Transverse colon (tissue), 4 donors: ENCODE data around the gene MYO1B. TPM values are rescaled to one million over a fixed set of nuclear protein-coding genes. Genes with fewer than 3 reads are reported as not detected.

ENCODE experiments used
- DNase-seq: peaks from one replicate; pipeline ENCODE4 v3.0.0-alpha.2; 2019
- H3K27ac ChIP-seq, 4 donors: fragments of 200-600 bp; sonication (generic); 2 replicates each; pipeline ENCODE4 v1.5.1; 2016 to 2018; ENCODE audit warnings: inconsistent platforms in 4 of 4
- H3K27me3 ChIP-seq: fragments of 200-600 bp; sonication (generic); 2 replicates; pipeline ENCODE4 v1.5.1; 2017; ENCODE audit warnings: inconsistent platforms
- H3K36me3 ChIP-seq, 4 donors: fragments of 200-600 bp; sonication (generic); 2 replicates each; pipeline ENCODE4 v1.5.1; 2017 to 2019; ENCODE audit warnings: inconsistent platforms in 4 of 4
- H3K4me1 ChIP-seq, 4 donors: fragments of 200-600 bp; sonication (generic); 2 replicates each; pipeline ENCODE4 v1.5.1; 2017 to 2020; ENCODE audit warnings: inconsistent platforms in 4 of 4
- H3K4me3 ChIP-seq, 4 donors: fragments of 200-600 bp; sonication (generic); 1 replicate in 1 of 4; 2 replicates in 3 of 4; pipeline versions ENCODE4 v1.5.1 to v1.6.1; 2017 to 2019; ENCODE audit warnings: inconsistent platforms in 4 of 4
- H3K9me3 ChIP-seq, 2 donors: fragments of 200-600 bp; sonication (generic); 2 replicates each; pipeline ENCODE4 v1.5.1; 2017 to 2019; ENCODE audit warnings: inconsistent platforms in 2 of 2
- EP300 ChIP-seq: sonication (generic); formaldehyde crosslinking; IDR thresholded peaks from one replicate; pipeline ENCODE4 v1.6.1; 2017; ENCODE audit warnings: antibody characterized with exemption, low read depth
- POLR2A ChIP-seq: fragments of 450-650 bp; IDR thresholded peaks from one replicate; pipeline ENCODE4 v1.6.1; 2016; ENCODE audit warnings: antibody characterized with exemption, mild to moderate bottlenecking, moderate library complexity
- POLR2AphosphoS5 ChIP-seq, 3 donors: sonication (generic); formaldehyde crosslinking; IDR thresholded peaks; one replicate each; pipeline ENCODE4 v1.6.1; 2016; ENCODE audit warnings: antibody characterized with exemption in 3 of 3
- WGBS, 2 donors: methylation state at CpG; one replicate each; pipeline ENCODE4 v1.1.5; 2018; ENCODE audit warnings: low coverage in 1 of 2; 5-methylcytosine and 5-hydroxymethylcytosine counted together
- in situ Hi-C, 4 donors: fragments of 200-750 bp; cut with MboI; loops; one replicate each; pipeline versions ENCODE4 v1.15.0 to v1.15.1; 2017; ENCODE audit warnings: low sequenced_read_pairs in 3 of 4, low pct_ligation_motif_present in 1 of 4, low pct_unique_long_range_greater_than_20kb in 1 of 4
- intact Hi-C: fragments of 100-400 bp; cut with DNase I; formaldehyde crosslinking; loops from one replicate; pipeline ENCODE4 v1.15.1; 2023; ENCODE audit warnings: low total_unique reads
- total RNA-seq, 4 donors: library from RNA; depleted of rRNA; stranded (reverse); fragments of >200 nt; gene quantifications; one replicate each; pipeline ENCODE4 v1.1.0, GENCODE V29; 2016
- TF ChIP-seq, protein P1 (sequence below), 5 experiments: fragments of 200-600 bp in 3 of 5; fragments of 450-650 bp in 2 of 5; sonication (generic) in 3 of 5; IDR thresholded peaks; 1 replicate in 2 of 5; 2 replicates in 3 of 5; pipeline ENCODE4 v1.5.1; 2016 to 2017; ENCODE audit warnings: antibody characterized with exemption in 5 of 5, inconsistent platforms in 3 of 5, mild to moderate bottlenecking in 2 of 5, moderate library complexity in 1 of 5

MYO1B gene
- total RNA-seq, result 10 to 100 TPM; 17.9 to 37.0 (median 35.0) TPM

DNA sequence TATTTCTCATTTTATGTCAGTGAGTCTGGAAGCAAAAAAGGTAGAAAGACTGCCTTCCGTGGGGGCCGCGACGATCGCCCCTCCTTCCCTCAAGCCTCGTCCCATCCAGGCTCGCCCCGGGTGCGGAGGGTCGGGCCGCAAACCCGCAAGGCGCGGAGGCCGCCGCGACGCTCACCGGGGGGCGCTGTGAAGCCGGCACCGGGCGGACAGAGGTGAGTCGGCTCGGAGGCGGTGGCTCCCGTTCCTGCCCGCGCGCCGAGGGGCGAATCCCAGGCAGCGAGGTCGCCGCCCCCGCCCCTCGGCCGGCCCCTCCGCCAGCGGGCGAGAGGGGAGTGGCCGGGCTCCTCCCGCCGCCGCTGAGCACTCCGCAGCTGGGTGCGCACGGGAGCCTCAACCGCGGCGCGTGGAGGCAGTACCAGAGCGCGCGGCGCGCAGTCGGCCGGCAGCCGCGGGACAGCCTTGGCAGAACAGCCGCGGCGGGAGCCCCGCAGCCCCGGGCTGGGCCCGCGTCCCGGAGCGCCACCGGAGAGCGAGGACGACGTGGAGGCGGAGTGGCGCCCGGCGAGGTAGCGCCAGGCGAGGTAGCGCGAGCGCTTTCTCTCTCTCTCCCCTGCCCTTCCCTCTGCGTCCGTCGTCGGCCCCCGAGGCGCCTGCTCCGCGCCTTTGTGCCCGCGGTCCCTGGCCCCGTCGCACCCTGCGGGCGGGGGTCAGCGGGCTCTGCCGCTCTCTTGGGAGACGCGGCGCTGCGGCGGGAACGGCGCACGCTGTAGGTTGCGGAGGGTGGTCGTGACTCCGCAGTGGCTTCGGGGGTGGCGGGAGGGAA, at the start of gene MYO1B:
TSS of gene MYO1B (plus strand) at position 359 of the 823 bp plus-strand sequence. CDS start 31,492 bp downstream, outside the sequence.
- peak within 1 kb of the TSS; percentile 75 to 87 (median 82) for H3K27ac ChIP-seq
- DNase-seq, result peak; percentile 82
- in situ Hi-C loops, result no loop called here
- intact Hi-C loops, result no loop called here
- H3K4me3 ChIP-seq, result peak within 1 kb of the TSS; percentile 58 to 81 (median 73)
- H3K9me3 ChIP-seq, result no peaks in the 10 kb centered on the region
- peaks cover 0 to 22% (median 2%) of the 10 kb centered on the region in 4 donors for H3K4me1 ChIP-seq
- TF ChIP-seq POLR2AphosphoS5 (IDR thresholded peaks at IDR 0.05) (peak; percentile 27 to 74 (median 50)), POLR2A (peak; percentile 31), EP300 (no peak)
- TF ChIP-seq, protein P1, sequence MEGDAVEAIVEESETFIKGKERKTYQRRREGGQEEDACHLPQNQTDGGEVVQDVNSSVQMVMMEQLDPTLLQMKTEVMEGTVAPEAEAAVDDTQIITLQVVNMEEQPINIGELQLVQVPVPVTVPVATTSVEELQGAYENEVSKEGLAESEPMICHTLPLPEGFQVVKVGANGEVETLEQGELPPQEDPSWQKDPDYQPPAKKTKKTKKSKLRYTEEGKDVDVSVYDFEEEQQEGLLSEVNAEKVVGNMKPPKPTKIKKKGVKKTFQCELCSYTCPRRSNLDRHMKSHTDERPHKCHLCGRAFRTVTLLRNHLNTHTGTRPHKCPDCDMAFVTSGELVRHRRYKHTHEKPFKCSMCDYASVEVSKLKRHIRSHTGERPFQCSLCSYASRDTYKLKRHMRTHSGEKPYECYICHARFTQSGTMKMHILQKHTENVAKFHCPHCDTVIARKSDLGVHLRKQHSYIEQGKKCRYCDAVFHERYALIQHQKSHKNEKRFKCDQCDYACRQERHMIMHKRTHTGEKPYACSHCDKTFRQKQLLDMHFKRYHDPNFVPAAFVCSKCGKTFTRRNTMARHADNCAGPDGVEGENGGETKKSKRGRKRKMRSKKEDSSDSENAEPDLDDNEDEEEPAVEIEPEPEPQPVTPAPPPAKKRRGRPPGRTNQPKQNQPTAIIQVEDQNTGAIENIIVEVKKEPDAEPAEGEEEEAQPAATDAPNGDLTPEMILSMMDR (IDR thresholded peaks at IDR 0.05), result peak in 4 of 5 experiments; percentile 17 to 68 (median 48)
- no peaks in the 10 kb centered on the region for H3K27me3 ChIP-seq
- H3K36me3 ChIP-seq, result no peaks in the 10 kb centered on the region
- 0% methylated on average over 2 to 37 of the region's 112 CpGs for WGBS, 2 donors

DNA sequence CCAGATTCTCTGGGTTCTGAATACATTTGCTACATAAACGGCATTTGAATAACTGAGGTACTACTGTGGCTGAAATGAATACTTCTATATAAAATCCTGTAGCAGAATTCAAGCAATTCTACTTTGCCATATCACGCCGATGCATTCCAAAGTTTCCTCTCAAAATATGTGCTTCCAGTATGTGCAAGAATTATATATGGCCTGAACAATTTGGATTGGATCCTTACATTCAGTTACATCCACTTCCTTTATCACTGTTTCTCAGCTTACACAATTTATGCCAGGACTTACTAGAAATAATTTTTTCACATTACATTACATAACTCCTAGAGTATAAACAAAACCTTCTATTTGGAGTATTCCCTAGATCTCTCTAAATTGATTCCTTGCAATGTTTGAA, 48.1 kb upstream of the MYO1B start:
- TF ChIP-seq POLR2AphosphoS5 (IDR thresholded peaks at IDR 0.05) (no peak), EP300 (no peak), POLR2A (no peak)
- TF ChIP-seq, protein P1 (IDR thresholded peaks at IDR 0.05), result no peak
- in situ Hi-C loops (no loop called here), intact Hi-C loops (no loop called here)
- Histone ChIP-seq H3K9me3 (no peaks in the 10 kb centered on the region), H3K27me3 (no peaks in the 10 kb centered on the region), H3K36me3 (no peaks in the 10 kb centered on the region), H3K27ac (no peak overlapping the region), H3K4me3 (no peak overlapping the region), H3K4me1 (peaks cover 0 to 6% (median 0%) of the 10 kb centered on the region in 4 donors)
- DNase-seq, result no peak
- 84 to 90% methylated on average over 3 of the region's 3 CpGs for WGBS, 2 donors

DNA sequence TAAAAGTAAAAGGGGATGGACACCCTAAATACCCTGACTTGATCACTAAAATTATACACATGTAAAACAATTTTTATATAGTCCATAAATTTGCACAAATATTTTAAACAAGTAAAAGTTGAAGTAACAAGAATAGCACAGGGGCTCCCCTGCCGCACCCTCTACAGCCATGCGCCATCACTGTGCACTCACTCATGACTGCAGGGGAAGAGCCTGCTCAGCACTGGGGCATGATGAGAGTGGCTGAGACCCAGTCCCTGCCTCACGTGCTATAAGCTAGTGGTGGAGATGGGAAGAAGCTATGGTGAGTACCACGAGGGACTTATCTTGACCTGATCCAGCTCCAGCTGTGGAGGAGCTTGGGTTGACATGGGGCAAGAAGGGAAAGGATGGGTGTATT, 46.9 kb upstream of the MYO1B start:
- Histone ChIP-seq H3K4me1 (peaks cover 0 to 6% (median 0%) of the 10 kb centered on the region in 4 donors), H3K9me3 (no peaks in the 10 kb centered on the region), H3K27me3 (no peaks in the 10 kb centered on the region), H3K27ac (no peak overlapping the region), H3K4me3 (no peak overlapping the region), H3K36me3 (no peaks in the 10 kb centered on the region)
- 90 to 91% methylated on average over 2 to 4 of the region's 4 CpGs for WGBS, 2 donors
- in situ Hi-C loops, result no loop called here
- intact Hi-C loops, result no loop called here
- no peak for TF ChIP-seq EP300
- no peak for TF ChIP-seq POLR2A
- TF ChIP-seq, protein P1 (IDR thresholded peaks at IDR 0.05), result no peak
- no peak for TF ChIP-seq POLR2AphosphoS5 (IDR thresholded peaks at IDR 0.05)
- no peak for DNase-seq

DNA sequence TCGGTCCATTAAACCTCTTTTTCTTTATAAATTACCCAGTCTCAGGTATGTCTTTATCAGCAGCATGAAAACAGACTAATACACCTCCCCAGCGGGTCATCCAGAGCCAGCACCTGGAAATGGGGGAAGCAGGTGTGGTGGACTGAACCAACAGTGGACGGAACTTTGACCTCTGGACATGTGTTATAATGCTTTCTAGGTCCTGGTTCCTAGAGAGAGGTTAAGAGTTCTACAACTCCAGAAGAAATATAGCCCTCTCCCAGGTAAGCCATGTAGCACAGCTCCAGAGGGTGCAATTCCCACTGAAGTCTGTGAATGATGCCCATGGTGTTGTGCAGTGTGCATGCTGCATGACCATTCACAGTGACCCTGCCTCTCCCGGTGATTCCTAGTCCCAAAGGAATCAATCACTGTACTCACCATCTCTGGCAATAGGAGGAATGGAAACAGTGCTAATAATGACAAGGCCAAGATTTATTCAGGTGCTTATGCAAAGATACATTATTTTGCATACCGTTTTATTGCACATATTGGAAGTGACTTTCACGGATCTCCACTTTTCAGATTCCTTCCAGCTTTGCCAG, 45.2 kb upstream of the MYO1B start:
- Histone ChIP-seq H3K4me1 (peaks cover 0 to 8% (median 0%) of the 10 kb centered on the region in 4 donors), H3K36me3 (no peaks in the 10 kb centered on the region), H3K27me3 (no peaks in the 10 kb centered on the region), H3K27ac (no peak overlapping the region), H3K9me3 (no peaks in the 10 kb centered on the region), H3K4me3 (no peak overlapping the region)
- in situ Hi-C loops, result no loop called here
- intact Hi-C loops, result no loop called here
- WGBS, 2 donors, result 92 to 96% methylated on average over 4 to 6 of the region's 6 CpGs
- no peak for DNase-seq
- TF ChIP-seq, protein P1 (IDR thresholded peaks at IDR 0.05), result no peak
- TF ChIP-seq EP300 (no peak), POLR2AphosphoS5 (IDR thresholded peaks at IDR 0.05) (no peak)
